NB4 (cell line): ENCODE data around the gene ASB18.

ENCODE experiments used
- MAX ChIP-seq: IDR thresholded peaks from 2 replicates; pipeline ENCODE4 v1.6.1; 2011; ENCODE audit warnings: low read depth, low read length
- POLR2A ChIP-seq: IDR thresholded peaks from 2 replicates; pipeline ENCODE4 v1.6.1; 2011; ENCODE audit warnings: mild to moderate bottlenecking; ENCODE audit not compliant: insufficient read length; ENCODE audit errors: extremely low read depth

GRCh38 chr2:236254674-236255073, 9.5 kb downstream of the ASB18 start:
- TF ChIP-seq POLR2A = no peak
- TF ChIP-seq MAX = no peak
